Activated CD8-positive, alpha-beta memory T cell treated with anti-CD3 and anti-CD28 coated beads for 1 hour (primary cell): ENCODE results near the gene KDELR3.
A peak's percentile ranks its signal among the peaks of the same experiment; 100 is the strongest.

ENCODE experiments used
- DNase-seq, 2 donors: peaks; one replicate each; pipeline ENCODE4 v3.0.0-alpha.2; 2020; ENCODE audit warnings: low read depth in 1 of 2; ENCODE audit errors: extremely low read depth in 1 of 2

KDELR3 gene

DNA sequence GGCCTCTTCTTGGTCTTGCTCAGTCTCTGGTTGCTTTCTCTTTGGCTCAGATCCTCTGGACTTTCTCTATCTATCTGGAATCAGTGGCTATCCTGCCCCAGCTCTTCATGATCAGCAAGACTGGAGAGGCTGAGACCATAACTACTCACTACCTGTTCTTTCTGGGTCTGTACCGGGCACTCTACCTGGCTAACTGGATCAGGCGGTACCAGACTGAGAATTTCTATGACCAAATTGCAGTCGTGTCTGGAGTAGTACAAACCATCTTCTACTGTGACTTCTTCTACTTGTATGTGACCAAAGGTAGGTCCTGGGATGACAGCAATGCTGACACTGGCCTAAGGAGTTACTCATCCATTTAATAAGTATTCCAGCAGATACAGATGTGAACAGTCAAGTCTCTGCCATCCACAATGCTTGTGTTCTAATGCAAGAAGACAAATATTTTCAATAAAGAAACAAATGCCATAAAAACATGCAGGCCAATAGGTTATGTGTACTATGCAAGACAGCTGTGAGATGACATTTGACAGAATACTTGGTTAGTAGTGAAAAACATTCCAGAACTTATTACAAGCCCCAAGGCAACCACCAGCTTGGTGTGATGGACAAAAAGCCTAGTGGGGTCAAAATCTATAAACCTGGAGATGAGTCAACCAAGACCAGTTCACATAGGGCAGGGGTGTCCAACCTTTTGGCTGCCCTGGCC lies 13.4 kb downstream of the KDELR3 start:
- DNase-seq: no peak

DNA sequence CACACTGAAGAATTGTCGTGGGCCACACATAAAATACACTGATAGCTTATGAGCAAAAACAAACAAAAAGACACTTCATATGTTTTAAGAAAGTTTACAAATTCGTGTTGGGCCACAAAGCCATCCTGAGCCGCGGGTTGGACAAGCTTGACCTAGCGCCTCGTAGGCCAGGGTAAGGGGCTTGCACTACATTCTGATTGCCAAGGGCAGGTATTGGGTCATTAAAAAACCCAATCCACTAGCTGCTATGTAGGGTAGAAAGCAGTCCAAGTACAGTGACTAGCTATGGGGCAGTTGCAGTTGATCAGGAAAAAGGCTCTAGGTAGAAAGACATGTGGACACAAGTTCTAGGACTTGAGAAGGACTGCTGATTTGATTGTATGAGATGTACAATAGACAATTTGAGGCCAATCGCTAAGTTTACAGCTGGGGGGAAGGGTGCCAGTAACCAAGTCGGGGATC lies 14.0 kb downstream of the KDELR3 start:
- DNase-seq: no peak

DNA sequence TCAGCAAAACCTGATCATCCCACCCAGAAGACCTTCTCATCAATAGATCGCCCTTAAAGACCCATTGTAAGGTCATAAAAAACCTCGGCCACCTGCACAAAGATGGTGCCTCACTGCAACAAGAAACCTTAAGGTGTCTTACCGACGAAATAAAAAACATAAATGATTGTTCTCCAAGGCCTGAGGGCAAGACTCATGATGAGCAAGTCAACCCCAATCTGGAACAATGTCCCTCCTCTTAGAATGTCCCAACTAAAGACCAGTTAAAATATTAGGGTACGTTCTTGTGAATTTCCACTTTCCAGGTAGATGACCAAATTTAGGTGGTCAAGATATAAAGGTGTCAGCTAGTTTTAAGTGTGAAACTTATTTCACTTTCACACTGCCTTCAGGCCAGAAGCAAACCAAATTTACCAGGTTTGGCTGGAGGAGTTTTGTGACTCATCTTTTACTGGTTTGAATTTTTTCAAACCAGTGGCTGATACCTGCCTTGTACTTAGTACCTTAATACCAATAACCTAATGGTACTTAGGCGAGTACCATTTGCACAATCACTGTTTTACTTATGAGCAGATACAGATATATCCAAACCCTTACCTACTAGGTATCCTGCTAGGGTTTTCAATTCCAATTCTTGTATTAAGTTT lies 14.9 kb downstream of the KDELR3 start:
- no peak for DNase-seq

DNA sequence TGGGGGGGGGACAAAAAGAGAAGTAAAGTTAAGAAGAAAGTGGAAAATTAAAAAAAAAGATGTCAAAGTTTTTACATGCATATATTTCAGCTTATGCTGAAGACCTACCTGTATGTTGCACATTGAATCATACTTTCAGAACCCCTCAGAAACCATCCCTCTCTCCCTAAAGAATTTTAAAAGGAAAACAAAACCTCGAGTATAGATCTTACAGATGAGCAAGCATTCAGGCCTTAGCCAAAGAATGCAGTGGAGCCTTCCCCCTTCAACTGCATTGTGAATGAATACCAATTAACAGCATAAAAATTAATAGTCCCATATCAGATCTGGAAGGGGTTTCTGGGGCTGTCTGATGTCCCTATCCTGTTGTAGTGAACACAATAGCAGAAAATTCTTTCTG lies 16.3 kb downstream of the KDELR3 start:
- DNase-seq: no peak

DNA sequence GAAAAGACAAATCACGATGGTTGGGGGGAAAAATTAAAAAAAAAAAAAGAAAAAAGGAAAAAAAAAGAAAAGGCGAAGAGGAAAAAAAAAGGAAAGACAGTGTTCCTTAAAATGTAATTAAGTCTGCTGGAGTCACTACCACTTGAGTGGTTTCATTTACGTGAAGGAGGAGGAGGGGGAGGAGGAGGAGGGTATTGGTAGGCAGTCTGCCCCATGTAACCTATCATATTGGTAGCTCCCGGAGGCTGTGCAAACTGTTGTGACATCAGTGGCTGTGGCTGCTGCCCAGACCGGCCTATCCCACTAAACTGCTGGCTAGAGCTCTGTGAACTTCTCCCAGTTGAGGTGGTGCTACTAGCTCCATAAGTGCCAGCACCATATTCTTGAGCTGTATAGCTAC lies 17.9 kb downstream of the KDELR3 start:
- DNase-seq: no peak

DNA sequence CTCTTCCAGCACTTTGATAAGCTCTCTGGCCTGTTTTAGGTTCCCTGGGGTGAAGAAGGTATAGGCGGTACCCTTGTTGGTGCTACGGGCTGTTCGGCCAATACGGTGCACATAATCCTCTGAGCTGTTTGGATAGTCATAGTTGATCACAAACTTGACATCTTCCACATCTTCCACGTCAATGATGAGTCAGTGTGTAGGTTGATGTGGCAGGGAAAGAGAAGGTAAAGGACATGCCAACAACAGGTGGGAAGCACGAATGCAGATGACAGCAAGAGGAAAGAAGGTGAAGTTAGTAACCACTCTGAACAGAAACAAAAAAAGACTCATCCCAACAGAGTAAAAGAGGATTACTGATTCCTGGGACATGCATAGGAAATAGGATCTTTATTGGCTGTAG lies 20.1 kb downstream of the KDELR3 start:
- DNase-seq: no peak

DNA sequence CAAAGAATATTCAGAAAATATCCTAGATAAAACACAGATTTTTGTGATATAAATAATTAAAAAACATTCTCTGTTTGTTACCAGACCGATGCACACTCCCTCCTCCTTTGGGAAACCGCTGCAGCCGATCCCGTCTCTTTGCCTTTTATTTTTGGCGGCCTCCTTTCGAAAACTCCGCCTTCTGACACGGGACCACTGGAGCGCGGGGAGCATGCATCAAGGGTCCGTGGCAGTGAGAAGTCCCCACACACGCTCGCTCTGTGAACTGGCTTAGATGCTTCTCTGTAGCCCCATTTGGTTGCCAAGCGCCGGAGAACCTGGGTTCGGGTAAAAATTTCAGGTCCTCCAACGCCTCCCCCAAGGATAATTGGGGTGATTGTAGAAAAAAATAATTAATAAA lies 21.2 kb downstream of the KDELR3 start:
- no peak for DNase-seq

DNA sequence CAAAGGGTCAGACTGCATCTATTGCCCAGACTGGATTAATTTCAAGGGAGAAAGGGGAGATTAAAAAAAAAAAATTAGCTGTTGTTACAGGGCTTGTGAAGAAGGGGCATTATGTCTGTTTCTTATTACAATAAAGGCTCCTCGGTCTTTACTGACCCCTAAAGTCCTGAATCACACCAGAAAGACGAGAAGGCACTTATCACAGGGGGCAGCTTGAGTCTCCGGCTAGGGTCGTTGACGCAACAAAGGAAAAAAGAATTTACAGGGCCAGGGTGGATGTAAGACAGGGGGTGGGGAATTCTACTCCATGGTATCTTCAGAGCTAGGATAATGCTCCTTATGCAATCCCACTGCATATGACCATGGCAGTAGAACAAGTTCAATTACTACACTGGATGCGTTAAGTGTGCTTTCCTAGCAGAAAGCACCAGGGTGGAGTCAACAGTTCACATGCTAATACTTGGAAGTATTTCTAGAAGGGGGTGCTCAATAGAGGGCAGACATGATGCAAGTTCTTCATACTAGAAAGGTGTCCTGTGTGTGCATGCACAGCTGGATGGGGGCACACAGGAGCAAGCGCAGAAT lies 21.8 kb downstream of the KDELR3 start:
- DNase-seq: no peak

DNA sequence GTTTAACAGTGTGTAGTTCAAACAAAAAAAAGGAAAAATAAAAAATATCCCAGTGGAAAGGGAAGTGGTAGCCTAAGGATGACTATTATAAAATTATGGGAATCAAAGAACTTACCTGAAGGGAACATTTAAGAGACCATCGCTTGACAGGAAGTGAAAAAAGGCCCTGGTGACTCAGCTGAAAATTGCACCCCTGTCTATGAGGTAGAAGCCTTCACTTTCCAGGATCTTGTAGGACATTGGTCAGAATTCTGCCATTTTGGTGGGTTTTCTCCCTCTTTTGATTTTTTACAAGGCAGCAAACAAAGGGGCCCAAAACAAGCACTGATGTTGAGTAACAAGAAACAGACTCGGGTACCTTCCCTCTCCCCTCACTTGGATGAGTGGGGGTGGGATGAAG lies 22.6 kb downstream of the KDELR3 start:
- DNase-seq: no peak

DNA sequence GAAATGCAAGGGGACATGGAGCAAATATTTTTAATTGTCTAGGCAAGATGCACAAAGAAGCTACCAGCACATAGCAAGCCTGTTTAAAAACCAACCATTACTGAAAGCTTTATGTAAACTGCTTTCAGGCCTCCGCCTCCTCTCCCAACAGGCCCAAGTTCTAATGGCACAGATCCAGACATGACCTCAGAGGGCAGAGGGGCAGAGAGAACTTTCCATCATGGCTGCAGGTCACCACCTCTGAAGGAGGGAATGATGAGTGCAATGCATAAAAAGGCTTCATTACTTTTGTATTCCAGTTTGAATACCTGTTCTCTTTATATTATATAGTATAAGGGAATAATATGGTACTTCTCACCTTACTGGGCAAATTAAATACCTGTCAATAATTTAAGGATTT lies 23.0 kb downstream of the KDELR3 start:
- DNase-seq: no peak

DNA sequence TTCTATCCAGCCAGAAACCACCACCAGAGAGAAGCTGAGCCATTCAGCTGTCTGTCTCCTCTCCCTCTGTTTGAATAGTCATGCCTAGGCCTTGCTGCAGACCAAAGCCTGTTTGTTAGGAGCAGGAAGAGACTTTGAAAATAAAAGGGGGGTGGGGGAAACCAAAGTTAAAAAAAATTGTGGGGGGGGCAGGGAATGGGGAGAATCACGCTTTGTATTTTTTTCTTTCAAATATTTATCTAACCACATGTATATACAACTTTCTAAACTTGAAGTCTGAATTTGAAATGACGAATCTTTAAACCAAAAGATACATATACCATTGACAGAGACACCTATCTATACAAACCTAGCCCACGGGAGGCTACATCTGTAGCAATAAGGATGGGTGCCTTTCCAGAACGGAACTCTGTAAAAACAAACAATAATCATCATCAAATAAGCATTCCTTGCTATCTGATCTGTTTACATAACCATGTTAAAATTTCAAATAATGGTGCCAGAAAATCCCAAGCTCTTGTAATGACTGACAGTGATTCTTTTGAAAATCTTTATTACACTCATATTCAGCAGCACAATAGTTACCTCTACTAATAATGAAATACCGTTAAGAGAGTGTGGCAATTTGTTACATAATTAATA lies 23.9 kb downstream of the KDELR3 start:
- no peak for DNase-seq

DNA sequence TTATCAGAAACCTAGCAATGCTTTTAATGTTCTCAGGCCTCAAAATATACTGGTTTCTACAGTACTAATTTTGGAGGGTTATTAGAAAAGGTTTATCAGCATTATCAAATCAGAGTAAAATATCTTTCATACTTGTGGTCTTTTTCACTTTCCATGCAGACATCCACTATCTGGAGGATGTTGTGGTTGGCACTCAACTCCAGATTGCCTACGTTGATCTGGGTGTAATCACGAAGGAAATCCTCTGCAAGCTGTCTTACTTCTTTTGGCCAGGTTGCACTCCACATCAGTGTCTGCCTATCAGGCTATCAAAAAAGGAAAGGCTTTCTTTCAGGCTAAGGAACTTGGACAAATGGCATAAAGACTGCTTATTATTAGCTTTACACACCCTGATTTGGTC lies 26.6 kb downstream of the KDELR3 start:
- DNase-seq: no peak

DNA sequence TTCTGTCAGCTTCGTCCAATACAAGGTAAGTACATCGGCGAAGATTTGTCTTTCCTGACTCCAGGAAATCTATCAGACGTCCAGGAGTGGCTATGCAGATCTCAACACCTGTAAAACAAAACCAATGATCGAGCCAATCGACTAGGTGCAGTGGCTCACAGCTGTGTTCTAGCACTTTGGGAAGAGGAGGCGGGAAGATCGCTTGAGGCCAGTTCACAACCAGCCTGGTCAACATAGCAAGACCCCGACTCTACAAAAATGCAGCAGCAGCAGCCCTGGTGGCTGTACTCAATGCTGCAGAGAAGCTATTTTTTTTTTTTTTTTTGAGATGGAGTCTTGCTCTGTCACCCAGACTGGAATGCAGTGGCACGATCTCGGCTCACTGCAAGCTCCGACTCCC lies 27.0 kb downstream of the KDELR3 start:
- DNase-seq: no peak

DNA sequence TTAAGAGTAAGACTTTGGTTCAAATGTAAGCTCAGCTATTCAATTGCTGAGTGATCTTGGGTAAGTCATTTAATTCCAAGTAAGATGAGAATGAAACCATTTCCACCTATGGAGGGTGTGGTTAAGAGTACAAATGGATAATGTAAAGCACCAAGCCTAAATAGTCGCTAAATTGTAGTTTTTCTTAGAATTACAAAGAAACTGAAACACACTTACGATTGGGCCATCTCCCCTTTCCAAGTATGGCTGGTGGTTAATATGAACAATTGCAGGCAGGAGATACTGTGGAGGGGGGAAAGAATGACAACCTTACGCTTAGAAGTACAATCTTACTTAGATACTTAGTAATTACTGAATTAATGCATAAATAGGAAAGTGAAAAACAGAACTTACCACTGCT lies 30.0 kb downstream of the KDELR3 start:
- no peak for DNase-seq

DNA sequence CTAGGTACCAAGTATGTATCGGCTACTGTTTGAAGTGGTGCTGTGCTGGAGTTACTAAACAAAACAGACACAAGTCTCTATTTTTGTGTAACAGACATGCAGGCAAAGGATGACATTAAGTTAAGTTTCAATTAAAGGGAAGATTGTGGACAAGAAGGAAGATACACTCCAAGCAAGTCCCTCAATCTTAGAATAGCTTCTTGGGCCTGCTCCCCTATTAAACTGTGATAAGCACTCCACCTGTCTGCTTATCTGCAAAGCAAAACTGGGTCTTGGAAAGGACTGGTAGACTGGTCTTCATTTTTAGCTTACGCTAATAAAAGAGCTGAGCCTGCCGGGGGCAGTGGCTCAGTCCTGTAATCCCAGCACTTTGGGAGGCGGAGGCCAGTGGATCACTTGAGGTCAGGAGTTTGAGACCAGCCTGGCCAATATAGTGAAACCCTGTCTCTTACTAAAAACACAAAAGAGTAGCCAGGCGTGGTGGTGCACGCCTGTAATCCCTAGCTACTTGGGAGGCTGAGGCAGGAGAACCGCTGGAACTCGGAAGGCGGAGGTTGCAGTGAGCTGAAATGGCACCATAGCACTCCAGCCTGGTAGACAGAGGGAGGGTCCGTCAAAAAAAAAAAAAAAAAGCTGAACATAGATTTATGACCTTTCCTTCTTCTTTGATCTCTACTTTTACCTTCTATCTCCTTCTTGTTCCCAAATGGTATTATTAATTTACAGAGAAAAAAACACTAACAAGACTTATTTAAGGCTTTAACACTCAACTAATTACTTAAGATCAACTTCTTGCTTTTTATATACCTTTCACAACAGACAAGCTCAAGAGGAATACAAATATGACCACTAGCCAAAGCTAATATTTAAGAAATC lies 34.1 kb downstream of the KDELR3 start:
- DNase-seq: no peak

DNA sequence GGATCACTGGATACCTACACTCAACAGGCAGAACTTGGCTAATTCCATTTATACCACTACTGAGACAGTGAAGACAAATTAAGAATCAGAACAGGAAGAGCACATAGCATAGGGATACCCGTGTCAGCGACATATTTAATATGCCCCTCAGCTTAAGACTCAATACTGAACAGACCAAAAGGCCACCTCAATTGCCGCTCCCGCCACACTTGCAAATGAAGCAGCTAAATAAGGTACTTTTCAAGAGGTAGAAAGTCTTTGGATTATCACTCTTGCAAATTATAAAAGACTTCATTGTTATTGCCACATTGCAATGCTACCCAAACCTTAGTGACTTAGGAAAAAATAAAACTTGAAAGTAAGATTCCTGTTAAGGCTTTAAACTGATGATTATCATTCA lies 35.1 kb downstream of the KDELR3 start:
- DNase-seq: no peak

DNA sequence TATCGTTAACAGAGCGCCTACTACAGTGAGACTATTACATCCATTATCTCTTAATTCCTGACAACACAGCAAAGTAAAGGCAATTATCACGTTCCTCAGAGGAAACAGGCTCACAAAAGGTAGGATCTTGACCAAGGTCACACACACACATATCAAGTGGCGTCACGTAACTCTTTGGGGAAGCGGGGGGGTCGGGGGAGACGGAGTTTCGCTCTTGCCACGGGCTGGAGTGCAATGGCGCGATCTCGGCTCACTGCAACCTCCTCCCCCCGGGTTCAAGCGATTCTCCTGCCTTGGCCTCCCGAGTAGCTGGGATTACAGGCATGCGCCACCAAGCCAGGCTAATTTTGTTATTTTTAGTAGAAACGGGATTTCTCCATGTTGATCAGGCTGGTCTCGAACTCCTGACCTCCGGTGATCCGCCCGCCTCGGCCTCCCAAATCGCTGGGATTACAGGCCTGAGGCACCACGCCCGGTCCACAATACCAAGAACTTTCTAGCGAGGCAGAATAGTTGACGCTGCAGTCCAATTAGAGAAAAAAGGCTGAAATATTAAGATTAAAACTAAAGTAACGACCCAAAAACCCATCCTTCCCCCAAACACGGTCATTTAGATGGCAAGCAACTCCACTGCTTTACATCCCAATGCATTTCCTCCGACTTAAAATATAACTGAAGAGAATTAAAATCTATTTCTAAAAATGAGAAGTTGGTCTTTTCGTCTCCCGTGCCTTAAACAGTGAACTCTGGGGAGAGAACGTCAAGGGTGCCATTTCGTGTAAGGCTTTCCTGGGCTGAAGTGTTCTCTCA lies 37.0 kb downstream of the KDELR3 start:
- peak in 1 of 2 donors; percentile 29 for DNase-seq

DNA sequence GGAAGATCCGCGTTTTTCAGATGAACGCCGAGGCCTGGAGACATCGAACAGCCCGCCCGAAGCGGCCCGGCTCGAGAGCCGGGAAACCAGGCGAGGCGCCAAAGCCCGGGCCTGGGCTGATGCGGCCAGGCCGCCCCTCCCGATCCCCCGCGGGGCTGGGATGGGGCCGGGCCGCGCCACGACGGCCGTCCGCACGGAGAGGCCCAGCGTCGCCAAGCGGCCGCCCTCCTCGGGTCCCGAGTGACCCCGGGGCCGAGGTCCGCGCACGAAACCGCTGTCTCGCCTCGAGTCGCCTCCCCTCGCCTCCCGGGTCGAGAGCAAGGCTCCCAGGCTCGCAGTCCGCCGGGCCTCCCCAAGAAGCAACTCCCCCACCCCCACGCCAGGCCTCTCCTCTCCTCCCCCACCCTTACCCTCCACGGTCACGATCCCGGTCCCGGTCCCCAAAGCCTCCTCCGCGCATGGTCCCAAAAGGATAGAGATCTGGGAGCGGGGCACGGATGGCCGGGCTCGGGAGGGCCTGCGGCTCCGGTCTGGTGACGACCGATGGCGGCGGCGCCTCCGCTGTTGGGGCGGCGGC lies 37.7 kb downstream of the KDELR3 start:
- DNase-seq: peak; percentile 26 to 52

DNA sequence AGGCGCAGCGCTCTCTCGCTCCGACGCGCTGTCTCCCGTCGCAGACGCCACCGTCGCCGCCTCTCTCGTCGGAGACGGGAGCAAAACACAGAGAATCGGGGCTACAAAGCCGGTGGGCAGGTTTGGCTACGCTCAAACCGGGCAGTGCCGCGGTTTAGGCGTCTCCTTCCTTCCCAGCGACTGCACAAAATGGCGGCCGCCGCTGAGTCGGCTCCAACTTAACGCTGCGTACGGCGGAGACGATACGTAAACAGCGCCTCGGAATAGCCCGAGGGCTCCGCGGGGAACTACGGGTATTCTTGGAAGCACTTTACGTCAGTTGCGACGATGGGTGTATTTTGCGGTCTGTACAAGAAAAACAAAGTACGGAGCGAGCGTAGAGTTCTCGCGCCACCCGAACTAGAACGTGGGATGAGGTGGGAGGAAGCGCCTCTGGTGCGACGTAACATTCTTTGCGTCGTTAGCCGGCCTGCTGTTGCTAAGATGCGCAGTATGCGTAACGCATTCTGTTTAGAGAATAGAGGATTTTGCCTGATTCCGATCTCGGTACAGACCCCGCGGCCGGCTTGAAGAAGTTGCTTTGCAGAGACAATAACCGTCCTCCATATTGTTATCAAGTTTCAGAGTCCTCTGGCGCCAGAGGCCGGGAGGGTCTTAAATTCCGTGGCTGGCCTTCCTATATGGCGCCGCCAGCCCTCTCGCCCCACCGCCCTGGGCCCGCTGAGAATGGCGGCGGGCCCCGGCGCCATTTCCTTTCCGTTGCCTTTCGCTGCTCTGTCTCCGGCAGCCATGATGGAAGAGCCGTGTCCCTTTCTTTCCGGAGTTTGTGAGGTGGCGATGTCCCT lies 38.4 kb downstream of the KDELR3 start, which contains the start of gene DDX17:
Gene DDX17 (minus strand): TSS at position 194 of the 845 bp plus-strand sequence.
- DNase-seq: peak; percentile 88 to 89
